ENCODE measurements around the gene INSYN2A.

- TF ChIP-seq EP300 (conservative IDR thresholded peaks at IDR 0.05; ENCODE audit: poor library complexity, severe bottlenecking) (no peak), CTCF (IDR thresholded peaks at IDR 0.05; ENCODE audit: poor library complexity, severe bottlenecking) (no peak)
These were observed 43.2 kb downstream of the INSYN2A start for GRCh38 chr10:127153181-127153580.

Data from neural cell (in vitro differentiated cells).